HUES6 (cell line): ENCODE results near the gene MSH3.
"Not testable (repeated sequence)": the region's sequence is repeated elsewhere in the genome, so short reads cannot be mapped to it uniquely, and the experiment has no call there.

Experiments
- H3K27ac ChIP-seq: 2 replicates; pipeline ENCODE4 v1.7.0; 2013; ENCODE audit warnings: low read depth, mild to moderate bottlenecking, low read length, inconsistent platforms
- H3K27me3 ChIP-seq: 2 replicates; pipeline ENCODE4 v1.6.1; 2013; ENCODE audit warnings: low read length; ENCODE audit not compliant: control insufficient read depth, insufficient read depth
- H3K36me3 ChIP-seq: 2 replicates; pipeline ENCODE4 v1.6.1; 2013; ENCODE audit warnings: low read length; ENCODE audit not compliant: control insufficient read depth, insufficient read depth
- H3K4me1 ChIP-seq: 2 replicates; pipeline ENCODE4 v1.6.1; 2013; ENCODE audit warnings: low read length; ENCODE audit not compliant: control insufficient read depth, insufficient read depth
- H3K4me3 ChIP-seq: 2 replicates; pipeline ENCODE4 v1.5.1; 2013; ENCODE audit warnings: low read depth, low read length
- H3K9ac ChIP-seq: one replicate; pipeline ENCODE4 v1.6.1; 2013; ENCODE audit warnings: mild to moderate bottlenecking, low read length
- H3K9me3 ChIP-seq: 2 replicates; pipeline ENCODE4 v1.6.1; 2013; ENCODE audit warnings: low read depth, low read length; ENCODE audit not compliant: control insufficient read depth, insufficient read depth

Gene MSH3

GRCh38 chr5:80736730-80737129 is 82.3 kb downstream of the MSH3 start:
- Histone ChIP-seq H3K4me3 (no peak overlapping the region), H3K36me3 (no peaks in the 10 kb centered on the region)

GRCh38 chr5:80738466-80738865 is 84.0 kb downstream of the MSH3 start:
- Histone ChIP-seq H3K4me3 (no peak overlapping the region), H3K9ac (no peak overlapping the region), H3K36me3 (peaks cover 3% of the 10 kb centered on the region; the same call in 1 of the 2 replicates), H3K4me1 (no peaks in the 10 kb centered on the region), H3K27ac (no peak overlapping the region), H3K27me3 (no peaks in the 10 kb centered on the region), H3K9me3 (no peaks in the 10 kb centered on the region)

More at GRCh38 chr5:80736730-80737129, 82.3 kb downstream of the MSH3 start:
- Histone ChIP-seq H3K9ac (no peak overlapping the region), H3K9me3 (no peaks in the 10 kb centered on the region), H3K4me1 (no peaks in the 10 kb centered on the region), H3K27ac (no peak overlapping the region), H3K27me3 (no peaks in the 10 kb centered on the region)

- H3K36me3 ChIP-seq, result peaks cover 3% of the 10 kb centered on the region; the same call in 1 of the 2 replicates
- H3K4me1 ChIP-seq, result no peaks in the 10 kb centered on the region
- H3K9me3 ChIP-seq, result no peaks in the 10 kb centered on the region
- no peak overlapping the region for H3K27ac ChIP-seq
- H3K4me3 ChIP-seq, result no peak overlapping the region
- no peaks in the 10 kb centered on the region for H3K27me3 ChIP-seq
- no peak overlapping the region for H3K9ac ChIP-seq
Observed at GRCh38 chr5:80739057-80739456, 84.6 kb downstream of the MSH3 start.

GRCh38 chr5:80739496-80739895 is 85.0 kb downstream of the MSH3 start:
- no peak overlapping the region for H3K9ac ChIP-seq
- H3K4me3 ChIP-seq, result no peak overlapping the region
- H3K4me1 ChIP-seq, result no peaks in the 10 kb centered on the region
- no peaks in the 10 kb centered on the region for H3K27me3 ChIP-seq
- peaks cover 3% of the 10 kb centered on the region; the same call in 1 of the 2 replicates for H3K36me3 ChIP-seq
- H3K9me3 ChIP-seq, result no peaks in the 10 kb centered on the region
- no peak overlapping the region for H3K27ac ChIP-seq

GRCh38 chr5:80739898-80740297 is 85.4 kb downstream of the MSH3 start:
- Histone ChIP-seq H3K9ac (no peak overlapping the region), H3K36me3 (peaks cover 3% of the 10 kb centered on the region; the same call in 1 of the 2 replicates), H3K9me3 (no peaks in the 10 kb centered on the region), H3K4me1 (no peaks in the 10 kb centered on the region), H3K27ac (no peak overlapping the region), H3K27me3 (no peaks in the 10 kb centered on the region), H3K4me3 (no peak overlapping the region)

- H3K9ac ChIP-seq, H3K27ac ChIP-seq, H3K27me3 ChIP-seq, H3K36me3 ChIP-seq, H3K4me3 ChIP-seq, H3K4me1 ChIP-seq, H3K9me3 ChIP-seq: not testable (repeated sequence)
Observed at GRCh38 chr5:80740488-80740887, 86.0 kb downstream of the MSH3 start.

GRCh38 chr5:80740999-80741398 is 86.5 kb downstream of the MSH3 start:
- H3K4me1 ChIP-seq, result no peaks in the 10 kb centered on the region
- H3K4me3 ChIP-seq, result no peak overlapping the region
- H3K9ac ChIP-seq, result no peak overlapping the region

GRCh38 chr5:80744149-80744548 is 89.7 kb downstream of the MSH3 start:
- H3K36me3 ChIP-seq, result peaks cover 13% of the 10 kb centered on the region; the same call in 1 of the 2 replicates
- H3K4me3 ChIP-seq, result no peak overlapping the region
- peaks cover 12% of the 10 kb centered on the region for H3K4me1 ChIP-seq
- no peak overlapping the region for H3K9ac ChIP-seq
- no peaks in the 10 kb centered on the region for H3K9me3 ChIP-seq
- no peaks in the 10 kb centered on the region for H3K27me3 ChIP-seq
- no peak overlapping the region for H3K27ac ChIP-seq

More at GRCh38 chr5:80740999-80741398, 86.5 kb downstream of the MSH3 start:
- no peak overlapping the region for H3K27ac ChIP-seq
- H3K36me3 ChIP-seq, result peaks cover 4% of the 10 kb centered on the region; the same call in 1 of the 2 replicates
- no peaks in the 10 kb centered on the region for H3K9me3 ChIP-seq
- no peaks in the 10 kb centered on the region for H3K27me3 ChIP-seq

GRCh38 chr5:80745490-80745889 is 91.0 kb downstream of the MSH3 start:
- H3K9me3 ChIP-seq, result no peaks in the 10 kb centered on the region
- no peak overlapping the region for H3K9ac ChIP-seq
- H3K27ac ChIP-seq, result no peak overlapping the region
- no peaks in the 10 kb centered on the region for H3K27me3 ChIP-seq
- H3K36me3 ChIP-seq, result peaks cover 13% of the 10 kb centered on the region; the same call in 1 of the 2 replicates
- H3K4me3 ChIP-seq, result no peak overlapping the region
- H3K4me1 ChIP-seq, result peaks cover 12% of the 10 kb centered on the region

- no peak overlapping the region for H3K9ac ChIP-seq
- peaks cover 13% of the 10 kb centered on the region; the same call in 1 of the 2 replicates for H3K36me3 ChIP-seq
- peaks cover 12% of the 10 kb centered on the region for H3K4me1 ChIP-seq
- no peak overlapping the region for H3K4me3 ChIP-seq
- H3K27ac ChIP-seq, result no peak overlapping the region
- no peaks in the 10 kb centered on the region for H3K27me3 ChIP-seq
- H3K9me3 ChIP-seq, result no peaks in the 10 kb centered on the region
Observed at GRCh38 chr5:80747922-80748321, 93.5 kb downstream of the MSH3 start.

GRCh38 chr5:80752427-80752826 is 98.0 kb downstream of the MSH3 start:
- H3K27ac ChIP-seq, result no peak overlapping the region
- H3K9me3 ChIP-seq, result no peaks in the 10 kb centered on the region
- H3K27me3 ChIP-seq, result no peaks in the 10 kb centered on the region
- H3K4me1 ChIP-seq, result peaks cover 37% of the 10 kb centered on the region
- H3K9ac ChIP-seq, result no peak overlapping the region
- no peaks in the 10 kb centered on the region for H3K36me3 ChIP-seq
- H3K4me3 ChIP-seq, result no peak overlapping the region

- peaks cover 29% of the 10 kb centered on the region for H3K4me1 ChIP-seq
- H3K9me3 ChIP-seq, result no peaks in the 10 kb centered on the region
- H3K27me3 ChIP-seq, result no peaks in the 10 kb centered on the region
- no peak overlapping the region for H3K9ac ChIP-seq
- no peak overlapping the region for H3K27ac ChIP-seq
- no peaks in the 10 kb centered on the region for H3K36me3 ChIP-seq
- no peak overlapping the region for H3K4me3 ChIP-seq
Observed at GRCh38 chr5:80753712-80754111, 99.3 kb downstream of the MSH3 start.
